Measurements from ENCODE around the gene SAMD11. TPM values are rescaled to one million over a fixed set of nuclear protein-coding genes. Genes with fewer than 3 reads are reported as not detected.

Gene SAMD11
- total and polyA plus RNA-seq, 9 donors = 0.85 to 10.6 (median 2.3) TPM

DNA sequence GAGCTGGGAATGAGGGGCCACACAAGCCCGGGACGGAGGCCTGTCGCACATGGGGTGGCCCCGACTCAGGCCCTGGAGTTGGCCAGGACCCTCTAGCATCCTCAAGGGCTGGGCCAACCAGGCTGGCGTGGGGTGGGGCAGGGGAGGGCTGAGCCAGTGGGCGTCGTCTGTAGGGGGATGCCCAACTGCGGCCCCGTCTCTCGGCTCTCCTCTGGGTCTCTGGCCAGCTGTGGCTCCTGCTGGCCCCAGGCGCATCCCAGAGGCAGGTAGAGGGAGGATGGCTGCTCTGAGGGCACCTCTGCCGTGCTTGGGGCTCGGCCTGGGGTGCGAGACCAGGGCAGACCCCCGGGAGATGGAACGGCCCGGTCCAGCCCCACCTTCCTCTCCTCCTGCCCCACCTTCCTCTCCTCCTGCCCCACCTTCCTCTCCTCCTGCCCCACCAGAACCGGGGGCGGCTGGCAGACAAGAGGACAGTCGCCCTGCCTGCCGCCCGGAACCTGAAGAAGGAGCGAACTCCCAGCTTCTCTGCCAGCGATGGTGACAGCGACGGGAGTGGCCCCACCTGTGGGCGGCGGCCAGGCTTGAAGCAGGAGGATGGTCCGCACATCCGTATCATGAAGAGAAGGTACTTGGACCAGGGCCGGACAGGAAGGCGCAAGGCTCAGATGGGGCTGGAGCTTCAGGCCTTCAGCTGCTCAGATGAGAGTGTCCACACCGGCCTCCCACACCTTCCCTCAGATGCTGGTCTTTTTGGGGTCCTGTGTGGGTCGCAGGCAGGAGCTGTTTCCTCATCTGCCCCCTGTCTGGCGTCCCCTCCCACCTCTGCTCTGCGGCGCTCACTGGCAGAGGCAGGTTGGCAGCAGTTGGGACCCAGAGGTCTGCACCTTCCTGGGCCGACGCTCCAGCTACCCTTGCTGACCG is 6.2 kb downstream of the SAMD11 start:
- no peak for DNase-seq
- 72 to 86% (median 79%) methylated on average over 32 to 40 of the region's 40 CpGs for WGBS, 3 donors
- Histone ChIP-seq H3K27ac (no peak overlapping the region), H3K4me3 (no peak overlapping the region), H3K9me3 (no peaks in the 10 kb centered on the region), H3K27me3 (no peaks in the 10 kb centered on the region), H3K4me1 (ENCODE audit: insufficient read depth) (no peaks in the 10 kb centered on the region), H3K36me3 (no peaks in the 10 kb centered on the region)
- intact Hi-C loops (cut with DNase I) = no loop called here
- no peak for TF ChIP-seq CTCF (IDR thresholded peaks at IDR 0.05)
- no peak for TF ChIP-seq POLR2A (IDR thresholded peaks at IDR 0.05)
- no peak for TF ChIP-seq EP300 (IDR thresholded peaks at IDR 0.05)

DNA sequence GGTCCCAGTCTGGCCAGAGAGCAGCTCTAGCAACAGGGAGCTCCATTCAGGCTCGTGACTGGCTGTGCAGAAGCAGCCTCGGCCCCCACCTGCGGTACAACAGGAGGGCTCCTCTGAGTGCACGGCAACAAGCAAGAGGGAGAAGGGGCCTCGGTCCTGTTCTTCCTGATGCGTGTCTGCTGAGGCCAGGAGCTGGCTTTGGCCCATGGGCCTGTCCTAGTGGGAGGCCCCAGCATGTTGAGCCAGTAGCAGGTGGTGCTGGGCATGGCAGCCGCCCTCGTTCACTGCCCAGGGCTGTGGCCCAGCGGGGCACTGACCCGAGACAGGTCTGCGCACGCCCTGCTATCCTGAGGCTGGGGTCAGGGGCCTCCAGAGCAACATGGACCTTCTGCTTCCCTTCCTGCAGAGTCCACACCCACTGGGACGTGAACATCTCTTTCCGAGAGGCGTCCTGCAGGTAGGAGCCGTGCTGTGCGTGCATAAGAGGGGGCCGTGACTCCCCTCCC is 7.0 kb downstream of the SAMD11 start:
- Histone ChIP-seq H3K9me3 (no peaks in the 10 kb centered on the region), H3K4me3 (no peak overlapping the region), H3K36me3 (no peaks in the 10 kb centered on the region), H3K27ac (no peak overlapping the region), H3K4me1 (ENCODE audit: insufficient read depth) (peaks cover 5% of the 10 kb centered on the region), H3K27me3 (peaks cover 5% of the 10 kb centered on the region)
- 41 to 68% (median 55%) methylated on average over 17 to 18 of the region's 18 CpGs for WGBS, 3 donors
- intact Hi-C loops (cut with DNase I) = no loop called here
- DNase-seq = no peak
- TF ChIP-seq EP300 (IDR thresholded peaks at IDR 0.05) = no peak
- no peak for TF ChIP-seq CTCF (IDR thresholded peaks at IDR 0.05)

GRCh38 chr1:931380-932172 is 7.9 kb downstream of the SAMD11 start:
- intact Hi-C loops (cut with DNase I) = no loop called here
- peaks cover 5% of the 10 kb centered on the region for H3K27me3 ChIP-seq
- WGBS, 3 donors = 29 to 46% (median 34%) methylated on average over 15 of the region's 15 CpGs

More at GRCh38 chr1:931380-932172, 7.9 kb downstream of the SAMD11 start:
- Histone ChIP-seq H3K4me3 (no peak overlapping the region), H3K4me1 (ENCODE audit: insufficient read depth) (peaks cover 7% of the 10 kb centered on the region), H3K36me3 (no peaks in the 10 kb centered on the region), H3K9me3 (no peaks in the 10 kb centered on the region), H3K27ac (no peak overlapping the region)
- no peak for TF ChIP-seq POLR2A (IDR thresholded peaks at IDR 0.05)
- TF ChIP-seq CTCF (IDR thresholded peaks at IDR 0.05) = no peak
- TF ChIP-seq EP300 (IDR thresholded peaks at IDR 0.05) = no peak
- DNase-seq = no peak
